HepG2 (cell line): ENCODE results near the gene VDAC2. TPM values are rescaled to one million over a fixed set of nuclear protein-coding genes. Genes with fewer than 3 reads are reported as not detected.

Experiments used
- ATAC-seq: fragments of 200-7000 bp; cut with Tn5 transposase; 3 replicates; pipeline ENCODE4 v1.9.1; 2020; ENCODE audit warnings: mild to moderate bottlenecking, moderate library complexity
- BruUV-seq: library from RNA; stranded (reverse); fragments of 400-500 nt; replicated peaks from 2 replicates; lab custom pipeline; 2021; lab: Mats Ljungman, UMichigan
- CTCF ChIA-PET: fragments of 300-600 bp; formaldehyde crosslinking; extraction: SDS; loops from one replicate; lab custom pipeline; 2021; ENCODE audit warnings: low total read pairs, inconsistent platforms, low intra/inter-chr PET ratio; lab: Yijun Ruan, JAX
- POLR2A ChIA-PET: fragments of 350-600 bp; sonication (Branson Sonifier 250); formaldehyde crosslinking; loops from one replicate; lab custom pipeline; 2020; ENCODE audit warnings: antibody characterized with exemption, inconsistent platforms; lab: Yijun Ruan, JAX
- DNase-seq: peaks from one replicate; pipeline ENCODE4 v3.0.0-alpha.2; 2015; ENCODE audit warnings: low spot score
- FAIRE-seq: peaks from 3 replicates; lab custom pipeline; 2011; peaks lifted over from hg19 to GRCh38; lab: Jason Lieb, UNC
- H2AFZ ChIP-seq: one replicate; pipeline ENCODE4 v1.6.1; 2011; ENCODE audit warnings: low read length, inconsistent platforms
- H3K27ac ChIP-seq: fragments of 300-600 bp; 3 replicates; pipeline ENCODE4 v1.8.0; 2011; ENCODE audit warnings: mixed run types, mild to moderate bottlenecking, mixed read lengths, low read length, inconsistent platforms; ENCODE audit not compliant: insufficient read depth; ENCODE audit errors: extremely low read length
- H3K27me3 ChIP-seq, 2 experiments: fragments of 200-600 bp in 1 of 2; 2 replicates in 1 of 2; 3 replicates in 1 of 2; pipeline versions ENCODE4 v1.6.0 to v1.8.0; 2011; ENCODE audit warnings: low read length in 2 of 2, mild to moderate bottlenecking in 2 of 2, moderate library complexity in 2 of 2, inconsistent platforms in 1 of 2; ENCODE audit not compliant: insufficient read depth in 2 of 2, control insufficient read depth in 1 of 2
- H3K36me3 ChIP-seq, 2 experiments: fragments of 200-600 bp in 1 of 2; replicated peaks in 1 of 2; 2 replicates in 1 of 2; 3 replicates in 1 of 2; pipeline versions ENCODE4 v1.5.1 to v1.8.0; 2011; ENCODE audit warnings: low read length in 2 of 2, inconsistent platforms in 1 of 2; ENCODE audit not compliant: insufficient read depth in 2 of 2, control insufficient read depth in 1 of 2
- H3K4me1 ChIP-seq: 2 replicates; pipeline ENCODE4 v1.5.1; 2012; ENCODE audit warnings: low read length, inconsistent platforms; ENCODE audit not compliant: insufficient read depth
- H3K4me2 ChIP-seq: 2 replicates; pipeline ENCODE4 v1.6.0; 2011; ENCODE audit warnings: low read depth, low read length, inconsistent platforms
- H3K4me3 ChIP-seq, 3 experiments: fragments of 200-600 bp in 1 of 3; sonication (generic), shearing (Covaris generic) in 1 of 3; replicated peaks in 1 of 3; 2 replicates each; pipeline ENCODE4 v1.5.1; 2011 to 2016; ENCODE audit warnings: low read length in 3 of 3, inconsistent platforms in 2 of 3, low read depth in 2 of 3, mild to moderate bottlenecking in 2 of 3, control low read depth in 1 of 3, mixed read lengths in 1 of 3; ENCODE audit not compliant: insufficient read depth in 1 of 3
- H3K79me2 ChIP-seq: one replicate; pipeline ENCODE4 v1.6.1; 2011; ENCODE audit warnings: low read length, inconsistent platforms; ENCODE audit not compliant: insufficient read depth
- H3K9ac ChIP-seq: 2 replicates; pipeline ENCODE4 v1.6.0; 2011; ENCODE audit warnings: mild to moderate bottlenecking, low read depth, low read length, inconsistent platforms; ENCODE audit not compliant: insufficient read depth
- H3K9me3 ChIP-seq: 2 replicates; pipeline ENCODE4 v1.5.1; 2012; ENCODE audit warnings: mild to moderate bottlenecking, low read length
- H4K20me1 ChIP-seq: 2 replicates; pipeline ENCODE4 v1.6.0; 2011; ENCODE audit warnings: inconsistent platforms, mild to moderate bottlenecking, low read length, moderate library complexity; ENCODE audit not compliant: insufficient read depth
- CEBPG ChIP-seq: IDR thresholded peaks from 2 replicates; pipeline ENCODE4 v1.6.1; 2016
- RBM39 ChIP-seq: fragments of 200-400 bp; formaldehyde crosslinking; IDR thresholded peaks from one replicate; pipeline ENCODE4 v1.6.1; 2018; ENCODE audit warnings: antibody characterized with exemption, mild to moderate bottlenecking, low read depth, low read length; ENCODE audit not compliant: poor library complexity, severe bottlenecking
- TEAD2 ChIP-seq: sonication (generic); formaldehyde crosslinking; IDR thresholded peaks from 2 replicates; pipeline ENCODE4 v1.9.0; 2021; ENCODE audit warnings: missing genetic modification reagents
- WIZ ChIP-seq: sonication (generic); formaldehyde crosslinking; IDR thresholded peaks from 2 replicates; pipeline ENCODE4 v1.5.1; 2020; ENCODE audit warnings: mild to moderate bottlenecking, missing genetic modification reagents
- ZNF138 ChIP-seq: sonication (generic); formaldehyde crosslinking; IDR thresholded peaks from 2 replicates; pipeline ENCODE4 v1.5.0; 2020; ENCODE audit warnings: mild to moderate bottlenecking, low read depth, missing genetic modification reagents
- ZNF629 ChIP-seq: sonication (generic); formaldehyde crosslinking; conservative IDR thresholded peaks from 2 replicates; pipeline ENCODE4 v1.5.0; 2020; ENCODE audit warnings: missing genetic modification reagents
- ZNF674 ChIP-seq: sonication (generic); formaldehyde crosslinking; IDR thresholded peaks from 2 replicates; pipeline ENCODE4 v1.5.0; 2020; ENCODE audit warnings: low read depth, mild to moderate bottlenecking, missing genetic modification reagents
- ZNF782 ChIP-seq: sonication (generic); formaldehyde crosslinking; IDR thresholded peaks from 2 replicates; pipeline ENCODE4 v1.4.0; 2020; ENCODE audit warnings: missing genetic modification reagents, mild to moderate bottlenecking, borderline replicate concordance
- ZNF850 ChIP-seq: sonication (generic); formaldehyde crosslinking; conservative IDR thresholded peaks from 2 replicates; pipeline ENCODE4 v1.9.0; 2021; ENCODE audit warnings: mild to moderate bottlenecking, missing genetic modification reagents
- ZSCAN22 ChIP-seq: sonication (generic); formaldehyde crosslinking; IDR thresholded peaks from 2 replicates; pipeline ENCODE4 v1.4.0; 2020; ENCODE audit warnings: mild to moderate bottlenecking, missing genetic modification reagents
- WGBS: methylation state at CpG from one replicate; pipeline ENCODE4 v1.1.6; 2017; ENCODE audit warnings: low lambda C conversion rate; 5-methylcytosine and 5-hydroxymethylcytosine counted together
- in situ Hi-C: cut with HindIII; loops from 2 replicates; pipeline ENCODE4 v1.10.0; 2017; ENCODE audit warnings: low pct_unique_long_range_greater_than_20kb; ENCODE audit not compliant: extremely low pct_ligation_motif_present
- intact Hi-C: fragments of 100-400 bp; cut with micrococcal nuclease; formaldehyde crosslinking; loops from one replicate; pipeline ENCODE4 v1.10.0; 2022; ENCODE audit not compliant: unreplicated experiment
- polyA plus RNA-seq, 8 experiments: library from polyadenylated mRNA; depleted of rRNA in 3 of 8; stranded (reverse) in 7 of 8; unstranded in 1 of 8; fragments of >200 nt; fragmentation: Illumina TruSeq in 4 of 8; extraction: Trizol in 4 of 8; gene quantifications; 2 replicates each; pipeline versions ENCODE4 v1.2.1 to v1.2.3, GENCODE V29; 2011 to 2016; ENCODE audit warnings: low read depth in 4 of 8, missing spikeins in 1 of 8, mixed read lengths in 1 of 8; ENCODE audit not compliant: insufficient read depth in 1 of 8
- total RNA-seq, 5 experiments: library from RNA; depleted of rRNA; stranded (reverse); fragments of >200 nt; fragmentation: Illumina TruSeq; extraction: Trizol; gene quantifications; 2 replicates each; pipeline ENCODE4 v1.2.3, GENCODE V29; 2016; ENCODE audit warnings: low read depth in 1 of 5
- TF ChIP-seq, protein P1 (sequence below): sonication (generic); formaldehyde crosslinking; IDR thresholded peaks from 2 replicates; pipeline ENCODE4 v1.4.0; 2020; ENCODE audit warnings: missing genetic modification reagents, borderline replicate concordance
- TF ChIP-seq, protein P2 (sequence below): sonication (generic); formaldehyde crosslinking; IDR thresholded peaks from 2 replicates; pipeline ENCODE4 v1.8.1; 2023; ENCODE audit warnings: mild to moderate bottlenecking, missing genetic modification reagents
- TF ChIP-seq, protein P3 (sequence below): sonication (generic); formaldehyde crosslinking; IDR thresholded peaks from 2 replicates; pipeline ENCODE4 v1.8.1; 2022; ENCODE audit warnings: mild to moderate bottlenecking, missing genetic modification reagents

VDAC2 gene
- total and polyA plus RNA-seq, 2 of the 13 experiments (the other 11 are each of a cell fraction or from before 2014, with no cell fraction given), result 67.9 to 222 TPM

DNA sequence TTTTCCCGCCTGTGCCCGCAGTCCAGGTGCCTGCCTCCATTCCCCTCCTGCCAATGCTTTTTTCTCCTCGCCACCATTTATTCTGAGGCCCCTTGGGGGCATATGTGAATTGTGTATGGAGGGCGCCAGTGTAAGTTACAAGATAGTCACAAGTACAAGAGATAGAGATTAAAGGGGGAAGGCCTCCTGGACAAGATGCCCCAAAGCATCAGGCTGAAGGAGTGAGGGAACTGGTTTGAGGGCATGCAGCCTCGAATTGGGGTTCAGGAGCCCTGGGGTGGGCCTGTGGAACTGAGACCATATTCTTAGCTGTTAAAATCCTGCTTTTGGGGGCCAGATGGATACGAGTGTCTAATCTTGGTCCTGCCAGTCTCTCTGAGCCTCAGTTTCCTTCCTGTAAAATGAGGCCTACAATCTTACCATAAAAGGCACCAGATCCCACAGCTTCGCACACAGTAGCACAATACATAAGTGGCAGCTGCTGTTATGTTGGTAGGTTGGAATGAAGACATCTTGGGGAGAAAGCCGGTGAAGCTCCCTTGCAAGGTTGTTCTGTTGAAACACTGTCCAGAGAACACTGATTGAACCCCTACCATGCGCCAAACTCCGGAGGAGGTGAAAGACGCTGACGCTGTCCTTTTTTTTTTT, 25.7 kb downstream of the VDAC2 start:
- no peak overlapping the region for H3K27ac ChIP-seq
- TF ChIP-seq, protein P1, sequence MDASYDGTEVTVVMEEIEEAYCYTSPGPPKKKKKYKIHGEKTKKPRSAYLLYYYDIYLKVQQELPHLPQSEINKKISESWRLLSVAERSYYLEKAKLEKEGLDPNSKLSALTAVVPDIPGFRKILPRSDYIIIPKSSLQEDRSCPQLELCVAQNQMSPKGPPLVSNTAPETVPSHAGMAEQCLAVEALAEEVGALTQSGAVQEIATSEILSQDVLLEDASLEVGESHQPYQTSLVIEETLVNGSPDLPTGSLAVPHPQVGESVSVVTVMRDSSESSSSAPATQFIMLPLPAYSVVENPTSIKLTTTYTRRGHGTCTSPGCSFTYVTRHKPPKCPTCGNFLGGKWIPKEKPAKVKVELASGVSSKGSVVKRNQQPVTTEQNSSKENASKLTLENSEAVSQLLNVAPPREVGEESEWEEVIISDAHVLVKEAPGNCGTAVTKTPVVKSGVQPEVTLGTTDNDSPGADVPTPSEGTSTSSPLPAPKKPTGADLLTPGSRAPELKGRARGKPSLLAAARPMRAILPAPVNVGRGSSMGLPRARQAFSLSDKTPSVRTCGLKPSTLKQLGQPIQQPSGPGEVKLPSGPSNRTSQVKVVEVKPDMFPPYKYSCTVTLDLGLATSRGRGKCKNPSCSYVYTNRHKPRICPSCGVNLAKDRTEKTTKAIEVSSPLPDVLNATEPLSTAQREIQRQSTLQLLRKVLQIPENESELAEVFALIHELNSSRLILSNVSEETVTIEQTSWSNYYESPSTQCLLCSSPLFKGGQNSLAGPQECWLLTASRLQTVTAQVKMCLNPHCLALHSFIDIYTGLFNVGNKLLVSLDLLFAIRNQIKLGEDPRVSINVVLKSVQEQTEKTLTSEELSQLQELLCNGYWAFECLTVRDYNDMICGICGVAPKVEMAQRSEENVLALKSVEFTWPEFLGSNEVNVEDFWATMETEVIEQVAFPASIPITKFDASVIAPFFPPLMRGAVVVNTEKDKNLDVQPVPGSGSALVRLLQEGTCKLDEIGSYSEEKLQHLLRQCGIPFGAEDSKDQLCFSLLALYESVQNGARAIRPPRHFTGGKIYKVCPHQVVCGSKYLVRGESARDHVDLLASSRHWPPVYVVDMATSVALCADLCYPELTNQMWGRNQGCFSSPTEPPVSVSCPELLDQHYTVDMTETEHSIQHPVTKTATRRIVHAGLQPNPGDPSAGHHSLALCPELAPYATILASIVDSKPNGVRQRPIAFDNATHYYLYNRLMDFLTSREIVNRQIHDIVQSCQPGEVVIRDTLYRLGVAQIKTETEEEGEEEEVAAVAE (CRISPR knock-in tag), result no peak
- TF ChIP-seq ZSCAN22 (CRISPR knock-in tag) (no peak), RBM39 (no peak), TEAD2 (CRISPR knock-in tag) (no peak), ZNF850 (no peak), ZNF674 (CRISPR knock-in tag) (peak; percentile 49; the same call in 1 of the 2 replicates), WIZ (CRISPR knock-in tag) (0 out of 2 replicates have a peak, but pooled peaks have one; percentile 11), ZNF629 (0 out of 2 replicates have a peak, but pooled peaks have one; percentile 2), ZNF138 (CRISPR knock-in tag) (0 out of 2 replicates have a peak, but pooled peaks have one; percentile 7), CEBPG (no peak), ZNF782 (CRISPR knock-in tag) (peak; percentile 14; the same call in 1 of the 2 replicates)
- TF ChIP-seq, protein P2, sequence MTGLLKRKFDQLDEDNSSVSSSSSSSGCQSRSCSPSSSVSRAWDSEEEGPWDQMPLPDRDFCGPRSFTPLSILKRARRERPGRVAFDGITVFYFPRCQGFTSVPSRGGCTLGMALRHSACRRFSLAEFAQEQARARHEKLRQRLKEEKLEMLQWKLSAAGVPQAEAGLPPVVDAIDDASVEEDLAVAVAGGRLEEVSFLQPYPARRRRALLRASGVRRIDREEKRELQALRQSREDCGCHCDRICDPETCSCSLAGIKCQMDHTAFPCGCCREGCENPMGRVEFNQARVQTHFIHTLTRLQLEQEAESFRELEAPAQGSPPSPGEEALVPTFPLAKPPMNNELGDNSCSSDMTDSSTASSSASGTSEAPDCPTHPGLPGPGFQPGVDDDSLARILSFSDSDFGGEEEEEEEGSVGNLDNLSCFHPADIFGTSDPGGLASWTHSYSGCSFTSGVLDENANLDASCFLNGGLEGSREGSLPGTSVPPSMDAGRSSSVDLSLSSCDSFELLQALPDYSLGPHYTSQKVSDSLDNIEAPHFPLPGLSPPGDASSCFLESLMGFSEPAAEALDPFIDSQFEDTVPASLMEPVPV (CRISPR knock-in tag), result no peak
- TF ChIP-seq, protein P3, sequence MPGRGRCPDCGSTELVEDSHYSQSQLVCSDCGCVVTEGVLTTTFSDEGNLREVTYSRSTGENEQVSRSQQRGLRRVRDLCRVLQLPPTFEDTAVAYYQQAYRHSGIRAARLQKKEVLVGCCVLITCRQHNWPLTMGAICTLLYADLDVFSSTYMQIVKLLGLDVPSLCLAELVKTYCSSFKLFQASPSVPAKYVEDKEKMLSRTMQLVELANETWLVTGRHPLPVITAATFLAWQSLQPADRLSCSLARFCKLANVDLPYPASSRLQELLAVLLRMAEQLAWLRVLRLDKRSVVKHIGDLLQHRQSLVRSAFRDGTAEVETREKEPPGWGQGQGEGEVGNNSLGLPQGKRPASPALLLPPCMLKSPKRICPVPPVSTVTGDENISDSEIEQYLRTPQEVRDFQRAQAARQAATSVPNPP (CRISPR knock-in tag), result 0 out of 2 replicates have a peak, but pooled peaks have one; percentile 38

More for the DNA sequence above, 25.7 kb downstream of the VDAC2 start:
- Histone ChIP-seq H3K4me2 (peak overlapping the region; percentile 85), H3K9me3 (no peaks in the 10 kb centered on the region), H3K9ac (peak overlapping the region; percentile 18; the same call in 1 of the 2 replicates), H3K27me3 (peaks cover 0 to 1% of the 10 kb centered on the region in 2 experiments; a peak in 1 of 5 replicates), H3K36me3 (peaks cover 9 to 21% of the 10 kb centered on the region in 2 experiments; a peak in 4 of 5 replicates), H4K20me1 (no peaks in the 10 kb centered on the region), H2AFZ (no peak overlapping the region), H3K79me2 (peaks cover 2% of the 10 kb centered on the region), H3K4me1 (peaks cover 57% of the 10 kb centered on the region), H3K4me3 (peak overlapping the region in 2 of 3 experiments; percentile 25 to 41; a peak in 3 of 6 replicates)
- in situ Hi-C loops, result loop anchor here (10.0 kb wide), 1 partner anchor 992 kb away; no protein-coding TSS in a partner anchor
- ATAC-seq (no peak), DNase-seq (no peak), FAIRE-seq (no peak)
- intact Hi-C loops, result no loop called here
- ChIA-PET POLR2A (interaction anchor here (1.0 to 1.8 kb wide), 3 partner anchors 26 to 165 kb away, joined by 3 to 7 read pairs (median 3); partner anchors contain the start of genes VDAC2 and ZNF503), CTCF (interaction anchor here (0.8 to 2.7 kb wide), 5 partner anchors 49 to 992 kb away, joined by 3 to 34 read pairs (median 4); a partner anchor contains a TSS)
- 42% methylated on average over 12 of the region's 12 CpGs for WGBS
- BruUV-seq, result no TSS peak
